ENCODE results near the gene GPHN.

GPHN gene

DNA sequence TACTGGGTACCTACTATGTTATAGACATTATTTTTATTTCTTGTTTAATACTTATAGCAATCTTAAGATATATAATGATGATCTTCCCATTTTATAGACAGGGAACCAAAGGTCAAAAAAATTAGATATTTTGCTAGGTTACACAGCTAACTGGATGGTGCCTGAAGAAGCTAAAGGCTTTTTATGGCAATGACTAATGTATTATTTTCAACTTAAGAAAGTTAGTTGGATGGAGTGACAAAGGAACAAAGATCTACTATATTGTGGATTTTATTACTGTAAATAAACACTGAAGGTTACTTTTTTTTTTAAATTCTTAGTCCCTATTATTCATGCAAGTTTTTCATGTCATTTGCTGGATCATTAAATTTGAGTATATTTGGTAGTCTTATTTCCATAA is 227.9 kb downstream of the GPHN start:
- no peak for DNase-seq (ENCODE audit: low read depth)
- no peak for TF ChIP-seq MYC (IDR thresholded peaks at IDR 0.05; ENCODE audit: low read depth, low read length)
- TF ChIP-seq, protein P1, sequence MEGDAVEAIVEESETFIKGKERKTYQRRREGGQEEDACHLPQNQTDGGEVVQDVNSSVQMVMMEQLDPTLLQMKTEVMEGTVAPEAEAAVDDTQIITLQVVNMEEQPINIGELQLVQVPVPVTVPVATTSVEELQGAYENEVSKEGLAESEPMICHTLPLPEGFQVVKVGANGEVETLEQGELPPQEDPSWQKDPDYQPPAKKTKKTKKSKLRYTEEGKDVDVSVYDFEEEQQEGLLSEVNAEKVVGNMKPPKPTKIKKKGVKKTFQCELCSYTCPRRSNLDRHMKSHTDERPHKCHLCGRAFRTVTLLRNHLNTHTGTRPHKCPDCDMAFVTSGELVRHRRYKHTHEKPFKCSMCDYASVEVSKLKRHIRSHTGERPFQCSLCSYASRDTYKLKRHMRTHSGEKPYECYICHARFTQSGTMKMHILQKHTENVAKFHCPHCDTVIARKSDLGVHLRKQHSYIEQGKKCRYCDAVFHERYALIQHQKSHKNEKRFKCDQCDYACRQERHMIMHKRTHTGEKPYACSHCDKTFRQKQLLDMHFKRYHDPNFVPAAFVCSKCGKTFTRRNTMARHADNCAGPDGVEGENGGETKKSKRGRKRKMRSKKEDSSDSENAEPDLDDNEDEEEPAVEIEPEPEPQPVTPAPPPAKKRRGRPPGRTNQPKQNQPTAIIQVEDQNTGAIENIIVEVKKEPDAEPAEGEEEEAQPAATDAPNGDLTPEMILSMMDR (IDR thresholded peaks at IDR 0.05; ENCODE audit: low read depth, low read length) = no peak
- TF ChIP-seq, protein P2, sequence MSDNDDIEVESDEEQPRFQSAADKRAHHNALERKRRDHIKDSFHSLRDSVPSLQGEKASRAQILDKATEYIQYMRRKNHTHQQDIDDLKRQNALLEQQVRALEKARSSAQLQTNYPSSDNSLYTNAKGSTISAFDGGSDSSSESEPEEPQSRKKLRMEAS (IDR thresholded peaks at IDR 0.05; ENCODE audit: low read depth, low read length) = no peak
- no peak for TF ChIP-seq POLR2A (IDR thresholded peaks at IDR 0.05; ENCODE audit: extremely low read depth, insufficient read length)

DNA sequence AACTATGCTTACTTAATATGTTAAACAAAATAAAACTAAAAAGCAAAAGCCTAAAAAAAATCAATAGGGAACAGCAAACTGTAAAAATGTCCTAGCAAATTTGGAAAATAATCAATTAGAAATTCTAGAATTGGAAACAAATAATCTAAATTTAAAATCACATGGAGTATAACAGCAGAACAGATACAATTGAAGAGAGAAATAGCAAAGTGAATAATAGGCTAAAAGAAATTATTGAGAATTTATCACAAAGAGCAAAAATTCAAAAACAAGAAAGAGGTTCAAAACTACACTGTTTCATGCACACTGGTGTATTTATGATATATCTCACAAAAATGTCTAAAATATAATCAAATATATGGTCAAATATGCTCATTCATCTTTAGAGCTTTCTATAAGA is 231.9 kb downstream of the GPHN start:
- DNase-seq (ENCODE audit: low read depth) = no peak
- TF ChIP-seq POLR2A (IDR thresholded peaks at IDR 0.05; ENCODE audit: extremely low read depth, insufficient read length) (no peak), MYC (IDR thresholded peaks at IDR 0.05; ENCODE audit: low read depth, low read length) (no peak)
- TF ChIP-seq, protein P1 (IDR thresholded peaks at IDR 0.05; ENCODE audit: low read depth, low read length) = no peak
- TF ChIP-seq, protein P2 (IDR thresholded peaks at IDR 0.05; ENCODE audit: low read depth, low read length) = no peak
- H3K4me3 ChIP-seq (ENCODE audit: low read depth, low read length) = no peak overlapping the region

More for the DNA sequence above, 227.9 kb downstream of the GPHN start:
- H3K4me3 ChIP-seq (ENCODE audit: low read depth, low read length) = no peak overlapping the region

DNA sequence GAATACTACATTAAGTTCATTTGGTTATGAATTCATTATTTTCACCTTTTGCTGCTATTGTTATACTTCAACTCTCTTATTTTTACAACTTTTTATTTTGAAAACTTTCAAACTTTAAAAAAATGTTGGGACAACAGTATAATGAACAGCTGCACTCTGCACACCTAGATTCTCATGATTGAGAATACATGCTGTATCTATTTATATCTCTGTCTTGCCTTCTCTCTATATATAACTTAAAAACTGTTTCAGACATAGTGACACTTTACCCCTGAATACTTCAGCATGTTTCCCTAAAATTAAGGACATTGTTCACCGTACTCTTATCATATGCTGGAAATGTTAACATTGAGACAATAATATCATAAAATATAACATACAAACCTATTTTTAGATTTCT is 237.1 kb downstream of the GPHN start:
- no peak for DNase-seq (ENCODE audit: low read depth)
- TF ChIP-seq POLR2A (IDR thresholded peaks at IDR 0.05; ENCODE audit: extremely low read depth, insufficient read length) (no peak), MYC (IDR thresholded peaks at IDR 0.05; ENCODE audit: low read depth, low read length) (no peak)
- TF ChIP-seq, protein P2 (IDR thresholded peaks at IDR 0.05; ENCODE audit: low read depth, low read length) = no peak
- TF ChIP-seq, protein P1 (IDR thresholded peaks at IDR 0.05; ENCODE audit: low read depth, low read length) = no peak
- no peak overlapping the region for H3K4me3 ChIP-seq (ENCODE audit: low read depth, low read length)

DNA sequence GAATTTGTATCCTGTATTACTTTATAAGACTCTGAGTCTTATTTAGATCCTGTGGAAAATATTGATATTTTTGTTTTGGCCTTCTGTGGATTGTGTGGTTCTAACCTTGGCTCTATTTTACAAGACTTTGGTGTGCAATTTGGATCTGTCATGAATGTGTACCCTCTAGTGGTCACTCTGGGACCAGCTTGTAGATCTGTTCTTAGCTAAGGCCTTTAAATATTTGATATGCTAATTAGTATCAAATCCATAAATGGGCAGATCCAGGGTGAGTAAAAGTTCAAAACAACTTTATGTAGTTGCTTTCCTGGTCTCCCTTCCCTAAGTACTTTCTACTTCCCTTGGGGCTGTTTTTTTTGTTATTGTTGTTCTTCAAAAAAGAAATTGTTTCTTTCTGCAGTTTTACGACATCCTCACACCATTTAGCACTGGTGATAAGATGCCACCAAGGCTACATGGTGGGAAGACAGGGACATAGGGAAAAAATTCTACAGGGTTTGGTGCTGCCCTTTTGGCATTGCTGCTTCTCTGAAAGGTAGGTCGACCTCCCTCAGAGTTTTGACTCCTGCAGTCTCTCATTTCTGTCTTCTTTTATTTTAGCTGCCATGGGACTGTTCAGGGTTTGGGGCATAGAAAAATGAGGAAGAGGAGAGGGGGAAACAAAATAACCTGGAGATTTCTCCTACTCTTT is 238.5 kb downstream of the GPHN start:
- DNase-seq (ENCODE audit: low read depth) = peak; percentile 50
- no peak for TF ChIP-seq POLR2A (IDR thresholded peaks at IDR 0.05; ENCODE audit: extremely low read depth, insufficient read length)
- TF ChIP-seq, protein P1 (IDR thresholded peaks at IDR 0.05; ENCODE audit: low read depth, low read length) = peak; percentile 51
- no peak overlapping the region for H3K4me3 ChIP-seq (ENCODE audit: low read depth, low read length)

DNA sequence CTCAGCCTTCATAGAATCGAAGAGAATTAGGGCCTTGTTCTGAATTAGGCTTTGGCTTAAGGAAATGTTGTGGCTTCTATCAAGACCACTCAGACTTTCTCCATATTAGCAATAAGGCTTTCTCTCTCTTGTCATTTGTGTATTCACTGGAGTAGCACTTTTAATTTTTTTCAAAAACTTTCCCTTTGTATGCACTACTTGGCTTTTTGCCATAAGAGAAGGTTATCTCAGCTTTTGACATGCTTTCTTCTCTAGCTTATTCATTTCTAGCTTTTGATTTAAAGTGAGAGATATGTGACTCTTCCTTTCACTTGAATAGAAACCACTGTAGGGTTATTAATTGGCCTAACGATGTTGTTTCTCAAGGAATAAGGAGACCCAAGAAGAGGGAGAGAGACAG is 244.2 kb downstream of the GPHN start:
- DNase-seq (ENCODE audit: low read depth) = no peak
- no peak overlapping the region for H3K4me3 ChIP-seq (ENCODE audit: low read depth, low read length)
- TF ChIP-seq, protein P1 (IDR thresholded peaks at IDR 0.05; ENCODE audit: low read depth, low read length) = no peak
- no peak for TF ChIP-seq MYC (IDR thresholded peaks at IDR 0.05; ENCODE audit: low read depth, low read length)
- no peak for TF ChIP-seq POLR2A (IDR thresholded peaks at IDR 0.05; ENCODE audit: extremely low read depth, insufficient read length)
- TF ChIP-seq, protein P2 (IDR thresholded peaks at IDR 0.05; ENCODE audit: low read depth, low read length) = no peak
